ENCODE measurements around the gene CCNL2. TPM values are rescaled to one million over a fixed set of nuclear protein-coding genes. Genes with fewer than 3 reads are reported as not detected.

CCNL2 gene
- total and polyA plus RNA-seq, 2 of the 13 experiments (the other 11 are each of a cell fraction or from before 2014, with no cell fraction given) = 105 to 340 TPM

GRCh38 chr1:1402072-1402900 lies 3.2 kb upstream of the CCNL2 start (continued):
- TF ChIP-seq ELF1 (CRISPR knock-in tag; IDR thresholded peaks at IDR 0.05) = peak; percentile 36; the same call in 1 of the 2 replicates
- no peak for TF ChIP-seq ZNF512 (CRISPR knock-in tag; IDR thresholded peaks at IDR 0.05)
- TF ChIP-seq ZNF232 (CRISPR knock-in tag; IDR thresholded peaks at IDR 0.05; ENCODE audit: borderline replicate concordance) = no peak
- no peak for TF ChIP-seq ZNF7 (CRISPR knock-in tag; IDR thresholded peaks at IDR 0.05)
- peak; percentile 2; the same call in 1 of the 2 replicates for TF ChIP-seq TAF1 (CRISPR knock-in tag; IDR thresholded peaks at IDR 0.05)
- no peak for TF ChIP-seq ATF1 (CRISPR knock-in tag; IDR thresholded peaks at IDR 0.05)
- no peak for TF ChIP-seq ZBTB26 (CRISPR knock-in tag; IDR thresholded peaks at IDR 0.05; ENCODE audit: borderline replicate concordance)
- peak; percentile 65 for TF ChIP-seq CTCF (CRISPR knock-in tag; IDR thresholded peaks at IDR 0.05)
- TF ChIP-seq CBX5 (CRISPR knock-in tag; IDR thresholded peaks at IDR 0.05; ENCODE audit: borderline replicate concordance) = peak; percentile 47; the same call in 1 of the 2 replicates
- no peak for TF ChIP-seq MIXL1 (CRISPR knock-in tag; IDR thresholded peaks at IDR 0.05)
- TF ChIP-seq ZFYVE20 (CRISPR knock-in tag; IDR thresholded peaks at IDR 0.05; ENCODE audit: borderline replicate concordance, low read depth) = no peak
- no peak for TF ChIP-seq SRSF4 (IDR thresholded peaks at IDR 0.05; ENCODE audit: low read depth, low read length, poor library complexity, severe bottlenecking)
- TF ChIP-seq ATF4 (CRISPR knock-in tag; IDR thresholded peaks at IDR 0.05) = no peak
- TF ChIP-seq CENPX (CRISPR knock-in tag; IDR thresholded peaks at IDR 0.05) = no peak
- no peak for TF ChIP-seq SRY (CRISPR knock-in tag; IDR thresholded peaks at IDR 0.05)
- no peak for TF ChIP-seq KDM1A (CRISPR knock-in tag; IDR thresholded peaks at IDR 0.05)
- TF ChIP-seq ZNF275 (CRISPR knock-in tag; IDR thresholded peaks at IDR 0.05; ENCODE audit: borderline replicate concordance) = no peak
- no peak for TF ChIP-seq STAT6 (CRISPR knock-in tag; IDR thresholded peaks at IDR 0.05; ENCODE audit: borderline replicate concordance)
- no peak for TF ChIP-seq ZFP62 (CRISPR knock-in tag; IDR thresholded peaks at IDR 0.05)
- TF ChIP-seq XRCC5 (optimal IDR thresholded peaks at IDR 0.05; ENCODE audit: low read length) = peak; percentile 38
